H1 (cell line): ENCODE results near the gene CDC42BPB. TPM values are rescaled to one million over a fixed set of nuclear protein-coding genes. Genes with fewer than 3 reads are reported as not detected.
A peak's percentile ranks its signal among the peaks of the same experiment; 100 is the strongest.

Source experiments
- CTCF ChIA-PET: fragments of 300-600 bp; sonication (Branson Sonifier 250); formaldehyde crosslinking; loops from one replicate; lab custom pipeline; 2021; ENCODE audit not compliant: partially characterized antibody; lab: Charles Lee
- POLR2A ChIA-PET: fragments of 300-600 bp; sonication (Branson Sonifier 250); formaldehyde crosslinking; loops from one replicate; lab custom pipeline; 2021; ENCODE audit warnings: inconsistent platforms; ENCODE audit not compliant: partially characterized antibody; lab: Charles Lee
- DNase-seq, 2 experiments: peaks; one replicate each; pipeline versions ENCODE4 v3.0.0 to v3.0.0-alpha.2; 2010 to 2022; ENCODE audit warnings: low spot score in 2 of 2, low read depth in 1 of 2, mixed read lengths in 1 of 2
- FAIRE-seq: peaks from 2 replicates; lab custom pipeline; 2011; peaks lifted over from hg19 to GRCh38; lab: Jason Lieb, UNC
- H2AFZ ChIP-seq: 2 replicates; pipeline ENCODE4 v1.8.1; 2012; ENCODE audit warnings: low read length, inconsistent platforms
- H2AK5ac ChIP-seq: 2 replicates; pipeline ENCODE4 v1.6.1; 2013; ENCODE audit warnings: low read depth, low read length
- H2BK120ac ChIP-seq: replicated peaks from 2 replicates; pipeline ENCODE3; 2013; ENCODE audit warnings: low read depth, low read length, inconsistent platforms
- H2BK12ac ChIP-seq: 2 replicates; pipeline ENCODE4 v1.6.1; 2013; ENCODE audit warnings: low read depth, low read length
- H2BK15ac ChIP-seq: 2 replicates; pipeline ENCODE4 v1.6.1; 2013; ENCODE audit warnings: low read length
- H2BK20ac ChIP-seq: 2 replicates; pipeline ENCODE4 v1.6.1; 2013; ENCODE audit warnings: low read length
- H2BK5ac ChIP-seq: 2 replicates; pipeline ENCODE4 v1.6.1; 2013; ENCODE audit warnings: low read depth, low read length
- H3K14ac ChIP-seq: 2 replicates; pipeline ENCODE4 v1.6.1; 2013; ENCODE audit warnings: inconsistent platforms; ENCODE audit not compliant: insufficient read length
- H3K18ac ChIP-seq: 2 replicates; pipeline ENCODE4 v1.6.1; 2013; ENCODE audit warnings: low read length; ENCODE audit errors: extremely low read depth
- H3K23ac ChIP-seq: 2 replicates; pipeline ENCODE4 v1.6.1; 2013; ENCODE audit warnings: inconsistent platforms; ENCODE audit not compliant: insufficient read length
- H3K23me2 ChIP-seq: 2 replicates; pipeline ENCODE4 v1.6.1; 2013; ENCODE audit warnings: low read depth, low read length
- H3K27ac ChIP-seq: 2 replicates; pipeline ENCODE4 v1.6.1; 2011; ENCODE audit warnings: low read depth, low read length, inconsistent platforms
- H3K27me3 ChIP-seq, 4 experiments: replicated peaks in 1 of 4; 1 replicate in 1 of 4; 2 replicates in 3 of 4; pipeline versions ENCODE4 v1.6.1 to v1.8.1; 2011 to 2013; ENCODE audit warnings: low read length in 3 of 4, mild to moderate bottlenecking in 3 of 4, inconsistent platforms in 2 of 4, mixed read lengths in 2 of 4, moderate library complexity in 1 of 4; ENCODE audit not compliant: control insufficient read depth in 3 of 4, insufficient read depth in 3 of 4; ENCODE audit errors: extremely low read depth in 1 of 4
- H3K36me3 ChIP-seq, 4 experiments: 2 replicates each; pipeline versions ENCODE4 v1.6.1 to v1.8.1; 2011 to 2013; ENCODE audit warnings: mild to moderate bottlenecking in 4 of 4, low read length in 3 of 4, moderate library complexity in 2 of 4, control low read depth in 1 of 4, inconsistent platforms in 1 of 4; ENCODE audit not compliant: insufficient read depth in 4 of 4, control insufficient read depth in 2 of 4
- H3K4ac ChIP-seq: replicated peaks from 2 replicates; pipeline ENCODE3; 2013; ENCODE audit warnings: low read length, low read depth, mixed read lengths, inconsistent platforms; ENCODE audit not compliant: insufficient read length
- H3K4me1 ChIP-seq, 4 experiments: replicated peaks in 1 of 4; 1 replicate in 1 of 4; 2 replicates in 3 of 4; pipeline versions ENCODE4 v1.6.1 to v1.8.1; 2011 to 2013; ENCODE audit warnings: low read length in 3 of 4, inconsistent platforms in 2 of 4, mixed read lengths in 1 of 4; ENCODE audit not compliant: insufficient read depth in 4 of 4, control insufficient read depth in 3 of 4
- H3K4me2 ChIP-seq, 2 experiments: 2 replicates each; pipeline versions ENCODE4 v1.6.1 to v1.8.1; 2011 to 2013; ENCODE audit warnings: low read depth in 2 of 2, low read length in 2 of 2, control low read depth in 1 of 2, inconsistent platforms in 1 of 2, mild to moderate bottlenecking in 1 of 2; ENCODE audit not compliant: insufficient read depth in 1 of 2
- H3K4me3 ChIP-seq, 4 experiments: fragments of 200-600, 300-600 bp in 1 of 4; sonication (generic), shearing (Covaris generic), sonication (Bioruptor Twin) in 1 of 4; 2 replicates each; pipeline versions ENCODE4 v1.5.1 to v1.8.1; 2011 to 2016; ENCODE audit warnings: low read length in 4 of 4, low read depth in 3 of 4, control low read depth in 2 of 4, inconsistent platforms in 2 of 4, mild to moderate bottlenecking in 2 of 4, mixed read lengths in 1 of 4, moderate library complexity in 1 of 4; ENCODE audit not compliant: insufficient read depth in 2 of 4; ENCODE audit errors: extremely low read depth in 1 of 4
- H3K56ac ChIP-seq: replicated peaks from 2 replicates; pipeline ENCODE3; 2013; ENCODE audit warnings: low read depth, mild to moderate bottlenecking, mixed read lengths, low read length, inconsistent platforms; ENCODE audit not compliant: insufficient read length
- H3K79me1 ChIP-seq: 2 replicates; pipeline ENCODE4 v1.6.1; 2013; ENCODE audit warnings: low read depth, low read length, control low read depth
- H3K79me2 ChIP-seq, 2 experiments: 2 replicates each; pipeline versions ENCODE4 v1.6.1 to v1.8.1; 2012 to 2013; ENCODE audit warnings: low read length in 2 of 2, mild to moderate bottlenecking in 2 of 2, inconsistent platforms in 1 of 2; ENCODE audit not compliant: insufficient read depth in 2 of 2, control insufficient read depth in 1 of 2
- H3K9ac ChIP-seq, 4 experiments: replicated peaks in 1 of 4; 1 replicate in 1 of 4; 2 replicates in 3 of 4; pipeline versions ENCODE4 v1.6.1 to v1.8.1; 2011 to 2013; ENCODE audit warnings: low read depth in 3 of 4, low read length in 3 of 4, control low read depth in 2 of 4, mild to moderate bottlenecking in 2 of 4, moderate library complexity in 2 of 4, inconsistent platforms in 1 of 4; ENCODE audit errors: extremely low read depth in 1 of 4
- H3K9me3 ChIP-seq, 2 experiments: 2 replicates each; pipeline versions ENCODE4 v1.6.1 to v1.8.1; 2012 to 2013; ENCODE audit warnings: mild to moderate bottlenecking in 2 of 2, moderate library complexity in 2 of 2, control low read depth in 1 of 2, inconsistent platforms in 1 of 2, low read depth in 1 of 2, low read length in 1 of 2, mixed read lengths in 1 of 2; ENCODE audit not compliant: insufficient read depth in 2 of 2
- H4K20me1 ChIP-seq, 2 experiments: replicated peaks in 1 of 2; 2 replicates each; pipeline versions ENCODE3 to v1.8.1; 2011 to 2013; ENCODE audit warnings: inconsistent platforms in 2 of 2, low read length in 2 of 2, mild to moderate bottlenecking in 1 of 2; ENCODE audit not compliant: insufficient read depth in 2 of 2, control insufficient read depth in 1 of 2
- H4K5ac ChIP-seq: 2 replicates; pipeline ENCODE4 v1.6.1; 2013; ENCODE audit warnings: low read length, low read depth, mixed read lengths, inconsistent platforms; ENCODE audit not compliant: insufficient read length
- H4K8ac ChIP-seq: 2 replicates; pipeline ENCODE4 v1.8.0; 2013; ENCODE audit warnings: mild to moderate bottlenecking, moderate library complexity, low read length, inconsistent platforms; ENCODE audit not compliant: insufficient read depth; ENCODE audit errors: extremely low read depth
- H4K91ac ChIP-seq: replicated peaks from 2 replicates; pipeline ENCODE3; 2013; ENCODE audit warnings: low read length, mixed read lengths, inconsistent platforms; ENCODE audit not compliant: insufficient read length
- ATF3 ChIP-seq: IDR thresholded peaks from 2 replicates; pipeline ENCODE4 v1.6.1; 2011; ENCODE audit warnings: low read depth, mild to moderate bottlenecking, low read length; ENCODE audit not compliant: insufficient read depth
- EZH2 ChIP-seq: fragments of 200-600 bp; sonication (generic); IDR thresholded peaks from 2 replicates; pipeline ENCODE4 v1.7.1; 2012; ENCODE audit warnings: low read depth, mild to moderate bottlenecking, moderate library complexity, low read length, inconsistent platforms; ENCODE audit not compliant: severe bottlenecking
- GABPA ChIP-seq: IDR thresholded peaks from 2 replicates; pipeline ENCODE4 v1.6.1; 2011; ENCODE audit warnings: mild to moderate bottlenecking, low read length, moderate library complexity, borderline replicate concordance; ENCODE audit not compliant: insufficient read depth
- TAF1 ChIP-seq: IDR thresholded peaks from 2 replicates; pipeline ENCODE4 v1.6.1; 2011; ENCODE audit warnings: mild to moderate bottlenecking, low read depth, low read length
- WGBS, 2 experiments: shearing (Covaris generic) in 1 of 2; methylation state at CpG; one replicate each; pipeline versions ENCODE4 v1.1.6 to v1.1.7; 2013 to 2015; ENCODE audit warnings: low lambda C conversion rate in 2 of 2, mixed read lengths in 2 of 2, inconsistent platforms in 1 of 2, low coverage in 1 of 2, missing lambda C conversion rate in 1 of 2; ENCODE audit not compliant: insufficient replicate concordance in 2 of 2, insufficient coverage in 1 of 2, insufficient read length in 1 of 2; ENCODE audit errors: extremely low coverage in 1 of 2, missing lambda C conversion rate in 1 of 2; 5-methylcytosine and 5-hydroxymethylcytosine counted together
- polyA plus RNA-seq, 7 experiments: library from polyadenylated mRNA; depleted of rRNA in 3 of 7; stranded (reverse) in 5 of 7; unstranded in 2 of 7; fragments of >200 nt in 5 of 7; fragments of 200-250 nt in 2 of 7; gene quantifications; 1 replicate in 5 of 7; 2 replicates in 1 of 7; 4 replicates in 1 of 7; pipeline versions ENCODE4 v1.2.1 to v1.2.3, GENCODE V29; 2011 to 2013; ENCODE audit warnings: missing spikeins in 2 of 7, mixed read lengths in 2 of 7
- total RNA-seq: library from RNA; stranded (reverse); fragmentation: NEBNext Ultra II Directional; extraction: Animal tissue kit (Norgen Biotek cat#: 25700); gene quantifications from 2 replicates; pipeline ENCODE4 v1.2.1, GENCODE V29; 2021

Gene CDC42BPB
- total and polyA plus RNA-seq, 2 of the 8 experiments (the other 6 are each of a cell fraction or from before 2014, with no cell fraction given), result 51.2 to 88.2 TPM

- peak in 1 of 2 experiments; percentile 52 for DNase-seq
- Histone ChIP-seq H4K91ac (no peak within 1 kb of the TSS), H2BK20ac (no peak within 1 kb of the TSS), H3K79me2 (no peaks in the 10 kb centered on the region), H4K5ac (no peak within 1 kb of the TSS), H3K36me3 (no peaks in the 10 kb centered on the region), H3K9me3 (no peaks in the 10 kb centered on the region), H2BK12ac (no peak within 1 kb of the TSS), H3K79me1 (no peaks in the 10 kb centered on the region), H2BK5ac (no peak within 1 kb of the TSS), H3K4me3 (peak within 1 kb of the TSS; percentile 9 to 57 (median 34); a peak in 6 of 8 replicates), H4K20me1 (peaks cover 0 to 7% of the 10 kb centered on the region in 2 experiments), H2AK5ac (no peak within 1 kb of the TSS), H3K18ac (no peak within 1 kb of the TSS), H3K4me2 (peak within 1 kb of the TSS; percentile 57 to 67), H3K4ac (no peak within 1 kb of the TSS), H4K8ac (peak within 1 kb of the TSS; percentile 59), H3K27me3 (peaks cover 3 to 18% (median 15%) of the 10 kb centered on the region in 4 experiments; a peak in 6 of 7 replicates), H3K27ac (no peak within 1 kb of the TSS), H3K14ac (no peak within 1 kb of the TSS), H3K56ac (peak within 1 kb of the TSS; percentile 9), H3K23me2 (peaks cover 23% of the 10 kb centered on the region; the same call in 1 of the 2 replicates), H2BK15ac (no peak within 1 kb of the TSS), H3K23ac (no peak within 1 kb of the TSS), H3K4me1 (peaks cover 0 to 3% (median 1%) of the 10 kb centered on the region in 4 experiments; a peak in 3 of 7 replicates), H2AFZ (no peak within 1 kb of the TSS), H2BK120ac (no peak within 1 kb of the TSS), H3K9ac (no peak within 1 kb of the TSS)
- CTCF ChIA-PET, result interaction anchor here (0.6 to 4.3 kb wide), 9 partner anchors 9 to 207 kb away, joined by 3 to 27 read pairs (median 5); no protein-coding TSS in a partner anchor
- TF ChIP-seq ATF3, result no peak
- TF ChIP-seq GABPA, result 0 out of 2 replicates have a peak, but pooled peaks have one; percentile 29
- TF ChIP-seq TAF1, result no peak
- TF ChIP-seq EZH2, result peak; percentile 46
- POLR2A ChIA-PET, result interaction anchor here (1.6 kb wide), 1 partner anchor 11 kb away, joined by 4 read pairs; the partner anchor contains the start of gene EXOC3L4
- WGBS, 2 experiments, result 33% methylated on average over 30 of the region's 61 CpGs; no CpG with 5 or more reads in 1 of the 2 experiments
- no peak for FAIRE-seq
Measured at GRCh38 chr14:103084021-103084919, 26.9 kb upstream of the CDC42BPB start, which contains the start of gene LBHD2. TSS of gene LBHD2 (plus strand) at chr14:103084210. CDS start at chr14:103086013, 1,803 bp downstream.
